ENCODE results near the gene CALR.

DNA sequence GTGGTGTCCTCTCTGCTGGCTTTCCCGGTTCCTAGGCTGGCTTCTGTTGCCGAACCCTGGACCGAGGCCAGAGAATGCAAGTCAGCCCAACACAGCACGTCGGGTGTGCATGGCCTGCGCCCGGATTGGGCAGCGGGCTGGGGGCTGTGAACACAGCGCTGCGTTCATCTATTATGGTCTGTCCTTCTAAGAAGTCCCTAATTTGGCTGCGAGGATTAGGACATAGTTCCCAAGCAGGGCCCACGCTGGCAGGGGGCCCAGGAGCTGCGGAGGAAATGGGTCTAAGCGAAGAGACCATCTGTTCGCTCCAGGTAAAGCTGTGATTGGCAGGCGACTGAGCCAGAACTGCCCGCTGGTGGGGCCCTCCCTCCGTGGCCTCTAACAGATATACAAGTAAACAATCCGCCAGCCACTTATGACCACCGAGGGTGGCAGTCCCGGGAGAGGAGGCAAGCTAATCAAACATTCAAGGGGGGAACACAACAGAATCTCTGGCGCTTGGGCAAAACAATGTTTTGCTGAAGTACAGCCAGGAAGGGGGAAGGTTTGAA, 25.3 kb upstream of the CALR start:
- TF ChIP-seq EZH2phosphoT487 (IDR thresholded peaks at IDR 0.05; ENCODE audit: insufficient read depth, low read depth) (no peak), EZH2 (IDR thresholded peaks at IDR 0.05; ENCODE audit: insufficient read depth, poor library complexity, severe bottlenecking) (no peak)
